Measurements from ENCODE around the gene SLC6A3.
"Not testable (repeated sequence)": the region's sequence is repeated elsewhere in the genome, so short reads cannot be mapped to it uniquely, and the experiment has no call there.

SLC6A3 gene

DNA sequence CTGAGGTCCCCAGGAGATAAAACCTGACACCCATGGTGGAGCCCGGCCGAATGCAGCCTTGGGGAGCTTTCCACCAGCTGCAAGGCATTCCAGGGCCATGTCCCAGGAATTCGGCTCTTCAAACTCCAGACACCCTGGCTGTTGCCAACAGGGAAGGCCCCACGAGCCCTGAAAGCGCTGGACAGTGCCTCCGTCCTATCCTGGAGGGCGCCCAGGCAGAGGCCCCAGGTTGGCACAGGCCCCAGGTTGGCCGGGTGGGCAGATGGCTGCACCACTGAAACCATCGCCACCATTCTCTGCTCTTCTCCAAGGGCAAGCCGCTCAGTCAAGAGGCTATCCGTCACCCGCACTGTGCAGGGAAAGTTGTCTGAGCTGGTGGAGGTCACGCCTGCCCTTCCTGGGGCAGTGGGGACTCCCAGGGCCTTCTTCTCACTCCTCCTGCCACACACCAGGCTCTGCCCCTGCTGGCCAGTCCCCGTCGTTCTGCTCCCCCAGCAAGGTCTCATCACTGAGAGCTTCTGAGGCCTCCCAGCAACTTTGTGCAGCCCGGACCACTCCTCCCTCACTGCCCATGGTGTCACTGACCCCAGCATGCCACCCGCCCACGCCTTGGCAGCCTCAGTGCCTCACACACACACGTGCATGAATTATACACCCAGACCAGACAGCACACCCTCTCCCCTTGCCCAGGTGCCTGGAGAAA lies 21.2 kb downstream of the SLC6A3 start:
- Histone ChIP-seq H3K27ac (no peak overlapping the region), H3K4me3 (no peak overlapping the region)
- TF ChIP-seq, protein P1, sequence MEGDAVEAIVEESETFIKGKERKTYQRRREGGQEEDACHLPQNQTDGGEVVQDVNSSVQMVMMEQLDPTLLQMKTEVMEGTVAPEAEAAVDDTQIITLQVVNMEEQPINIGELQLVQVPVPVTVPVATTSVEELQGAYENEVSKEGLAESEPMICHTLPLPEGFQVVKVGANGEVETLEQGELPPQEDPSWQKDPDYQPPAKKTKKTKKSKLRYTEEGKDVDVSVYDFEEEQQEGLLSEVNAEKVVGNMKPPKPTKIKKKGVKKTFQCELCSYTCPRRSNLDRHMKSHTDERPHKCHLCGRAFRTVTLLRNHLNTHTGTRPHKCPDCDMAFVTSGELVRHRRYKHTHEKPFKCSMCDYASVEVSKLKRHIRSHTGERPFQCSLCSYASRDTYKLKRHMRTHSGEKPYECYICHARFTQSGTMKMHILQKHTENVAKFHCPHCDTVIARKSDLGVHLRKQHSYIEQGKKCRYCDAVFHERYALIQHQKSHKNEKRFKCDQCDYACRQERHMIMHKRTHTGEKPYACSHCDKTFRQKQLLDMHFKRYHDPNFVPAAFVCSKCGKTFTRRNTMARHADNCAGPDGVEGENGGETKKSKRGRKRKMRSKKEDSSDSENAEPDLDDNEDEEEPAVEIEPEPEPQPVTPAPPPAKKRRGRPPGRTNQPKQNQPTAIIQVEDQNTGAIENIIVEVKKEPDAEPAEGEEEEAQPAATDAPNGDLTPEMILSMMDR (IDR thresholded peaks at IDR 0.05), result no peak
- DNase-seq (ENCODE audit: low spot score), result no peak

DNA sequence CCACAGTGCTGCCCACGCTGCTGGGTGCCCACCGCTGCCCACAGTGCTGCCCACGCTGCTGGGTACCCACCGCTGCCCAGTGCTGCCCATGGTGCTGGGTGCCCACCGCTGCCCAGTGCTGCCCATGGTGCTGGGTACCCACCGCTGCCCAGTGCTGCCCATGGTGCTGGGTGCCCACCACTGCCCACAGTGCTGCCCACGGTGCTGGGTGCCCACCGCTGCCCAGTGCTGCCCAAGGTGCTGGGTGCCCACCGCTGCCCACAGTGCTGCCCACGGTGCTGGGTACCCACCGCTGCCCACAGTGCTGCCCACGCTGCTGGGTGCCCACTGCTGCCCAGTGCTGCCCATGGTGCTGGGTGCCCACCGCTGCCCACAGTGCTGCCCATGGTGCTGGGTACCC lies 22.7 kb downstream of the SLC6A3 start:
- not testable (repeated sequence) for H3K4me3 ChIP-seq; DNase-seq (ENCODE audit: low spot score); H3K27ac ChIP-seq

GRCh38 chr5:1421521-1422341 lies 23.5 kb downstream of the SLC6A3 start:
- Histone ChIP-seq H3K27ac (no peak overlapping the region), H3K4me3 (no peak overlapping the region)
- no peak for DNase-seq (ENCODE audit: low spot score)
- TF ChIP-seq, protein P1 (IDR thresholded peaks at IDR 0.05), result no peak

GRCh38 chr5:1420211-1421195 lies 24.7 kb downstream of the SLC6A3 start:
- Histone ChIP-seq H3K4me3 (no peak overlapping the region), H3K27ac (no peak overlapping the region)
- no peak for DNase-seq (ENCODE audit: low spot score)
- TF ChIP-seq, protein P1 (IDR thresholded peaks at IDR 0.05), result no peak

DNA sequence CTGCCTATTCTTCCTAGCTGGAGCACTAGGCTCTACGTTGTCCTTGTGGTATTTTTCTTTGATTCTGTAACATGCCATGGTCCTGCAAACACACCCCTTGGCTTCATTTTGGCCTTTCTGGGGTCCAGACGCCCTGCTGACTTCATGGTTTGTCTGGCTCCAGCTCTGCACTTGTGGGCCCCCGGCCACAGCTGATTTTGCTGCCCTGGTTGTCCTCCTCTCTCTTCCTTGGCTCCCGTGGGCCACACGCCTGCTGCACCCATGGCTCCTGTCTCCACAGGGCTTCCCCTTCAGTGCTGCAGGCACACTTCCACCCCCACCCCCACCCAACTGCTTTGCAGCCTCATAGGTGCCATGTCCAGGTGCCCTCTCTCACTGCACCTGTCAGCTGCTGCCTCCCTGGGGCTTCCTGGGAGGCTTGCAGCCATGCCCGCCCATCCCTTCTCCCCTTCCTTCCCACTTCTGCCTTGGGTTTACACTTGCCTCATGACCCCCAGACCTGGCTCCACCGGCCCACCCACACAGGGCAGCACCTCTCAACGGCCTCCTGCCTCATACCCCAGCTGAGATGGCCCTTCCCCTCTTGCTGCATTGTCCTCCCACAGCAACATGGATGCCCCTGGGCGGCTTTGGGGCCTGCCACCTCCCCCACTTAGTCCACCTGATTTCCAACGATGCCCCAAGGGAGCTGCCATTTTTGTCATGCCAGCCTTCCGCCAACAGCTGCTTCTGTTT lies 25.6 kb downstream of the SLC6A3 start:
- TF ChIP-seq, protein P1 (IDR thresholded peaks at IDR 0.05), result no peak
- H3K4me3 ChIP-seq, result no peak overlapping the region
- no peak for DNase-seq (ENCODE audit: low spot score)
- no peak overlapping the region for H3K27ac ChIP-seq

GRCh38 chr5:1418921-1419280 lies 26.3 kb downstream of the SLC6A3 start:
- TF ChIP-seq, protein P1 (IDR thresholded peaks at IDR 0.05), result no peak
- H3K4me3 ChIP-seq, result no peak overlapping the region
- no peak overlapping the region for H3K27ac ChIP-seq
- no peak for DNase-seq (ENCODE audit: low spot score)

Data from coronary artery (tissue), 2 donors.